NCI-H774 (cell line): ENCODE measurements around the gene ESR1.
A peak's percentile ranks its signal among the peaks of the same experiment; 100 is the strongest.
"Not testable (repeated sequence)": the region's sequence is repeated elsewhere in the genome, so short reads cannot be mapped to it uniquely, and the experiment has no call there.

ENCODE experiments used
- DNase-seq: peaks from one replicate; lab custom pipeline; 2025; lab: John Stamatoyannopoulos, UW

ESR1 gene

DNA sequence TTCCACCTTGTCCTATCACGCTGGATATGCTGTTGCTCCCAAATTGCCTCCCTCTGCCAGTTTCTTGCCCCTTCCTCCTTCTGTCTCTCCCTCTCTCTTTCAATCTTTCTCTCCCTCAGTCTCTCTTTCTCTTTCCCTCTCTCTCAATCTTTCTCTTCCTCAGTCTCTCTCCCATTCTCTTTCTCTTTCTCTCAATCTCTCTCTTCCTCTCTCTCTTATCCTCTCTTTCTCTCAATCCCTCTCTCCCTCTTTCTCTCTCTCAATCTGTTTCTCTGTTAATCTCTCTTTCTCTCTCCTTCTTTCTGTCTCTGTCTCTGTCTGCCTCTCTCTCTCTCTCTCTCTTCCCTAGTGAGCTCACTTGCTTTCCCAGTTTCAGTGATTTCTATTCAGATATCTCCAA lies 245.8 kb downstream of the ESR1 start:
- DNase-seq = no peak

DNA sequence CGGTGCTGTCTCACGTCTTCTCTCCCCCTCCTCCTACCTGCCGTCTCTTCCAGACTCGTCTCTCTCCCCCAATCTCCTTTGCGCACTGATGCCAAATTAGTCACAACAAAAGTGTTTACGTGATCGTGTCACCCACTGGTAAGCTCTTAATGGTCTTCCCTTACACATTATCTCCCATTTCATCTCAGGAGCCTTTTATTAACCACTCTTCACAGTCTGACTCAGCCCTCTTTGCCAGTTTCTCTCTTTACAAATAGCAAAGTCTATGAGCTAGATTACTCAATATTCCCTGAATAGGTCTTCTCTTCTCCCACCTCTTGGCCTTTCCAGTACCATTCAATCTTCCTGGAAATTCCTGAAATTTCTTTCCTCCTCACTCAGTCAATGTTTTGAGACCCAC lies 247.0 kb downstream of the ESR1 start:
- DNase-seq = no peak

- DNase-seq = no peak
These were observed 248.0 kb downstream of the ESR1 start for GRCh38 chr6:152055517-152055916.

- no peak for DNase-seq
These were observed 250.5 kb downstream of the ESR1 start for GRCh38 chr6:152057832-152058498.

- DNase-seq = no peak
These were observed 252.4 kb downstream of the ESR1 start for GRCh38 chr6:152059909-152060308.

DNA sequence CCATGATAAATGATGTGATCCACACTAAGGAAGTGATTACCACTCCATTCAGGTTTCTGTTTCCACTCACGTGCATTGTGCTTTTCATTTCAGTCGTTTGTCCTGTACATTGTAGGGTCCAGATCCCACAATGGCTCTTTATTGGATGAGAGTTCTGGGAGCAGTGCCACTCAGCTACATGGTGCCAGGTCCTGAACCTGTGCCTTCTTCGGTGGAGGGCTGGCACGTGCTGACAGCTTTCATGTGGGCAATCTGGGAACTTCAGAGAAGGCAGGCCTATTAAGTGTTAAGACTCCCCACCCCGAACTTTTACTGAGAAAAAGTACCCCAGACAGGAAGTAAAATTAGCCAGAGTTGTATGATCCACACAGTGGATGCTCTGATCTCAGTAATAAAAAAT lies 255.0 kb downstream of the ESR1 start:
- no peak for DNase-seq

- DNase-seq = no peak
These were observed 255.9 kb downstream of the ESR1 start for GRCh38 chr6:152063170-152063921.

GRCh38 chr6:152068622-152069261 lies 261.3 kb downstream of the ESR1 start:
- DNase-seq = peak; percentile 19

- no peak for DNase-seq
These were observed 263.1 kb downstream of the ESR1 start for GRCh38 chr6:152070556-152070955.

DNA sequence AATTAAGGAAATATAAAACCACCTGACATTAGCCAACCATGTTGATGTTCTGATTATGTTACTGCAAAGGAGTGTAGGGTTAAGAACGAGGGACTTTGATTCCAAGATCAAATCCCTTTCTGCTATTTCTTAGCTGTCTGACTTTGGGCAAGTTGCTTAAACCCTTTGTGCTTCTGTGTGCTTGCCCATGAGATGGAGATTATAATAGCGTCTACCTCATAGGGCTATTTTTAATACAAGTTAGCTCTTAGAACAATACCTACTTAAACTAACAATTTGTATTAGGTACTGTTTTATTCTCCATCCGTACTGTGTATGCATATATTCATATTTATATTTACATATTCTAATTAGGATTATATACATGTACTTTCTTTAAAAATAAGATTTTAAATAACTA lies 263.8 kb downstream of the ESR1 start:
- no peak for DNase-seq

DNA sequence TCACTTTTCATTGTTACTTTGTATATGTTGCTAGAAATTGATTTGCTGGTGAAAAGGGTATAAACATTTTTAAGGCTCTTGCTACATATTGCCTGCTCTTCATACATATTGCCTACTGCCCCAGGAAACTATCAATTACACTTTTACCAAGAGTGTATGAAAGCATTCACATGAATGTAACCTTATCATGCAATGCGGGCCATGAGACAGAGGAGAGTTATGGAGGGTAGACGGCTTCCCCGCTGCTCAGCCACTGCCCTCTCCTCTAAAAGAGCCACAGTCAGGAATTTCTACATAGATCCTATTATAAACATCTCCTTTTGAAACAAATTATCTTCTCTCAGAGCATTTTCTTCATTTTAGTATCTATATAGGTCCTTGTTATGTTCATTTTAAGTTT lies 264.4 kb downstream of the ESR1 start:
- no peak for DNase-seq

DNA sequence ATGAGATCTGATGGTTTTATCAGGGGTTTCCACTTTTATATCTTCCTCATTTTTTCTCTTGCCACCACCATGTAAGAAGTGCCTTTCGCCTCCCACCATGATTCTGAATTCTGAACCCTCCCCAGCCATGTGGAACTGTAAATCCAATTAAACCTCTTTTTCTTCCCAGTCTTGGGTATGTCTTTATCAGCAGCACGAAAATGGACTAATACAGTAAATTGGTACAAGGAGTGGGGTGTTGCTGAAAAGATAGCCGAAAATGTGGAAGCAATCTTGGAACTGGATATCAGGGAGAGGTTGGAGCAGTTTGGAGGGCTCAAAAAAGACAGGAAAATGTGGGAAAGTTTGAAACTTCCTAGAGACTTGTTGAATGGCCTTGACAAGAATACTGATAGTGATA lies 268.8 kb downstream of the ESR1 start:
- DNase-seq = not testable (repeated sequence)

- DNase-seq = no peak
These were observed 270.5 kb downstream of the ESR1 start for GRCh38 chr6:152078001-152078400.

DNA sequence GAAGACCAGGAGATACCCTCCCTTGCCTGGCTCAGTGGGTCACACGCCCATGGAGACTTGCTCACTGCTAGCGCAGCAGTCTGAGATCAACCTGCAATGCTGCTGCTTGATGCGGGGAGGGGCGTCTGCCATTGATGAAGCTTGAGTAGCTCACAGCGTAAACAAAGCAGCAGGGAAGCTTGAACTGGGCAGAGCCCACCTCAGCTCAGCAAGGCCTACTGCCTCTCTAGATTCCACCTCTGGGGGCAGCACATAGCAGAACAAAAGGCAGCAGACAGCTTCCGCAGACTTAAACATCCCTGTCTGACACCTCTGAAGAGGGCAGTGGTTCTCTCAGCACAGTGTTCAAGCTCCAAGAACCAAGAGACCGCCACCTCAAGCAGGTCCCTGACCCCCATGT lies 271.3 kb downstream of the ESR1 start:
- no peak for DNase-seq

DNA sequence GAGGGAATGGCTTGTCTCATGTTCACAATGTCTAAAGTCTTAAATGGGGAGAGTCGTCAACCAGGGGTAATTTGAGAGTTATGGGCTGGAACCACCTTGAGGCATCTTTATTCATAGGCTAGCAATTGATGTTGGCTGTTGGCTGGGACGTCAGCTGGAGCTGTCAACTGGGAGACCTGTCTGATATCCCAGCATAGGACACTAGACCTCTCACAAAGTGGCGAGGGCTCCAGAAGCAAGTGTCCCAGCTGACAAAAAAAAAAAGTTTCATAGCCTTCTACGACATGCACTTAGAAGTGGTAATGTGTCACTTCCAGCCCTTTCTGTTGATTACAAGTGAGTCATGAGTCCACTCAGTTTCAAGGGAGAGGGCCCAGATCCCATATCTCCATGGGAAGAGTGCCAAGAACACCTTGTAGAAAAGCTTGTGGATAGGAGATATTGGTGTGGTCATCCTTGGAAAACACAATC lies 278.0 kb downstream of the ESR1 start:
- DNase-seq = no peak

GRCh38 chr6:152086223-152086873 lies 278.9 kb downstream of the ESR1 start:
- DNase-seq = no peak

DNA sequence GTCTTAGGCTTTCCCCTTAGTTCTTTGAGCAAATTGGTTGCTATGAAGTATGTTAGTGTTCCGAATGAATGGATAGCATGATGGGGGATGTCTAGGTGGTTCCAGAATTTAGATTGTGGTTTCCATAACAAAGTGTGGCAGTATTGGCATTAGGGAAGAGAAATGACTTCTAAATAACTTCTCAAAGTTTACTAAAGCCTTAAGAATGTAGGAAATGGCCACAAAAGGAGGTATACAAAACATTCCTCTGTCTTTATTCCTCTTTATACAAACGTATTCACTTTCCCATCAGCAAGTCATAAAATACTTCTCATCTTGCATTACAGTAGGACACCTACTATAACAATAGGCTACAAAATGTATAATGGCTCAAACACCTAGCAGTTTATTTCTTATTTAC lies 279.6 kb downstream of the ESR1 start:
- DNase-seq = no peak

DNA sequence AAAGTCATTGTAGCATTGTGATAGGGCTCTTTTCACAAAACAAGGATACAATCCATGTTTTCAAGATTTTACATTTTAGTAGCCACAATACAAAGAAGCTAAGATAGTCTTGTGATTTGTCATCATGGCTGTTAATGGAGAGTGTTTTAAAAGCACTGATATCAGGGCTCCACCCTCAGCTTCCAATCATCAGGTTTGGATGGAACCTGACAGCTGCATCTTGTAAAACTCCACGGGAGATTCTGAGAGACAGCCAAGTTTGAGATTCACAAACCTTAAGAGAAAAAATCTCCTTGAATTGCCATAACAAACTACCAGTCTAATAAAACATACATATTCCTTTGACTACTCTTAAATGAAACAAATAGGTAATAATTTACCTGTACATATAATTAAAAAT lies 280.2 kb downstream of the ESR1 start:
- DNase-seq = no peak

DNA sequence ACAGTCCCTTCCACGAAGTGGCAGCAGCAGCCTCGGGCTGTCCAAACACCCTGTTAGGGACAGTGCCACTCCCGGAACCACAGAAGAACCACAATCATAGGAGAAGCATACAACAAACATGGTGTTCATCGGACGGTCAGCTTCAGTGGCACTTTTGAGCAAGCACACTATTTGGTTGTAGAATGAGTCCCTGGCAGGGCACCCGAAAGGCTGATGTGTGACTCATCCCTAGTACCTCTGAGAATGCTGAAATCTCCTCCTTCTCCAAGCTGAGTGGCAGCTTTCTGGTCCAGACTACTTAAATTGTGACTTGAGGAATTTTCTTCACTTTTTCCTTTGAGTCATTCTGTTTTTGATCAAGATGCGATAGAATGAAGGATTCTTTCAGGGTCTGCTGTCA lies 282.5 kb downstream of the ESR1 start:
- no peak for DNase-seq

DNA sequence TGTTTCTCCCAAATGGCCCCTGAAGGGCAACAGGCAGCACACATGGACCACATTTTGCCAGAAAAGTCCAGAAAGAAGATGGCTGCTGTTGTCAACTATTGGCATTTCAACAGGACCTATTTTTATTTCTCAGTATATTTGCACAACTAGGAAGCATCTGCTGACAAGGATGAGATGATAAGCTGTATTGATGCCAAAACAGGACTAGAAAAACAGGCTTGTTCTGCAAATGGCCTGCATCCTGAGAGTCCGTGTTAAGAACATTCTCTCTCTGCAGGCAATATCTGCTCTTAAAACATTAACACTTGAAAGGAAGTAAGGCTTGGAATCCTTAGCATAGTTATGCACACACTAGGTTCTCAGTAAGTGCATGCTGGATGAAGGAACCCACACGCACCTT lies 283.7 kb downstream of the ESR1 start:
- no peak for DNase-seq

DNA sequence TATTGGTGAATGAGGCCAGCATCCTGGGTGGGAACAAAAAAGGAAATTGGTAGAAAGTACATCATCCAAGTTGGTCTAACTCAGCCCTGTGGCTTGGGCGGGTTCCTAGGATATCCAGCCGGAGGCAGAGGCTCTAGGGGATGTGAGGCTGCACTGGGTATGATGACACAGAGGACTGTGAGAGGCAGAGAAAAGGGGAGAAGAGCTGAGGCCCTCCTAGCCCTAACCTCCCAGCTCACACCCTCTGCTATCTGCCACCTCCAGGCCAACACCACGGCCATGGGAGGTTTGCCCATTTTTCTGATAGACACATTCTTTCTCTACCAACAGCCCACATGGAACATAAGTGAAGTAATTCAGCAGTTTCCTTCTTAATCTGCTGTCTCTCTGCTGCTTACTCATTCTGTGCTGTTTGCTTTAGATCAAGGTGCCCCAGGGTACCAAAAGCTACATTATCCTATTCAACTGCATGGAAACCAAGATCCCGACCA lies 284.4 kb downstream of the ESR1 start:
- no peak for DNase-seq

DNA sequence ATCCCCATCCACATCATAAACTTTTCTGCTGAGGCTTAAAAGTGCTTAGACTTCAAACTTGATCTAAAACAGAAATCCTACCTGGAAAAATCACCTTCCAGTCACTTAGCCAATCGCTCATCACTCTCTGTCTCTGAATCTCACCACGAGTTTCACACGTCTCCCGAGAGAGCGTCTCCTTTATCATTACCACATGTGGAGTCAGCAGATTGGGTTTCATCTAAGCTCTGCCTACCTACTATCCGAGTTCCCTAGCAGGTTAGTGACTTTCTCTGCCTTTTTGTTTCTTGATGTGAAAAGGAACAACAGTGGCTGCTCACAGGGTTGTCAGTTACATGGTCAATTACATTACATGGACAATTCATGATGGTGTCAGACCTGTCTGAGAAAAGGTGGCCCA lies 286.2 kb downstream of the ESR1 start:
- no peak for DNase-seq

DNA sequence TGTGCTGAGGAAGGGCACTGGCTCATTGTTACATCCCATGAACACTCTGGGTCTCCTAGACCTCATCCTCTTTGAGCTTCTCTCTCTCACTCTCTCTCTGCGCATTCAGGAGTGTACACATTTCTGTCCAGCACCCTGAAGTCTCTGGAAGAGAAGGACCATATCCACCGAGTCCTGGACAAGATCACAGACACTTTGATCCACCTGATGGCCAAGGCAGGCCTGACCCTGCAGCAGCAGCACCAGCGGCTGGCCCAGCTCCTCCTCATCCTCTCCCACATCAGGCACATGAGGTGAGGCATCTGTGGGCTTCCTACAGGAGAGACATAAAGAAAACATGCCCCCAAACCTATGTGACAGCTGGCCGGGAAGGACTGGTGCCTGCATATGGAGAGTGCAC lies 286.8 kb downstream of the ESR1 start:
- no peak for DNase-seq
